IPS-20b (cell line): ENCODE data around the gene PARVG.

Experiments
- H3K27ac ChIP-seq: one replicate; pipeline ENCODE4 v1.5.1; 2013; ENCODE audit warnings: low read length
- H3K27me3 ChIP-seq: 2 replicates; pipeline ENCODE4 v1.6.1; 2013; ENCODE audit warnings: mild to moderate bottlenecking, low read length, inconsistent platforms; ENCODE audit not compliant: insufficient read depth
- H3K36me3 ChIP-seq: 2 replicates; pipeline ENCODE4 v1.6.1; 2013; ENCODE audit warnings: low read depth, mild to moderate bottlenecking, inconsistent platforms, low read length, moderate library complexity; ENCODE audit not compliant: insufficient read depth
- H3K4me1 ChIP-seq: 2 replicates; pipeline ENCODE4 v1.6.1; 2013; ENCODE audit warnings: mild to moderate bottlenecking, control low read depth, inconsistent platforms, low read length, moderate library complexity; ENCODE audit not compliant: insufficient read depth
- H3K4me3 ChIP-seq: 2 replicates; pipeline ENCODE4 v1.5.1; 2013; ENCODE audit warnings: mild to moderate bottlenecking, low read length, inconsistent platforms
- H3K9ac ChIP-seq: 2 replicates; pipeline ENCODE4 v1.6.1; 2013; ENCODE audit warnings: low read depth, mild to moderate bottlenecking, inconsistent platforms, low read length, moderate library complexity
- H3K9me3 ChIP-seq: 2 replicates; pipeline ENCODE4 v1.6.1; 2013; ENCODE audit warnings: mild to moderate bottlenecking, low read depth, low read length, inconsistent platforms; ENCODE audit not compliant: insufficient read depth

Gene PARVG

GRCh38 chr22:44181912-44182587 lies 1.3 kb downstream of the PARVG start:
- no peaks in the 10 kb centered on the region for H3K9me3 ChIP-seq
- H3K9ac ChIP-seq: no peak overlapping the region
- H3K4me1 ChIP-seq: peaks cover 4% of the 10 kb centered on the region; the same call in 1 of the 2 replicates
- H3K4me3 ChIP-seq: no peak overlapping the region
- H3K27me3 ChIP-seq: no peaks in the 10 kb centered on the region
- H3K36me3 ChIP-seq: no peaks in the 10 kb centered on the region
- H3K27ac ChIP-seq: no peak overlapping the region

GRCh38 chr22:44182588-44183286 lies 2.0 kb downstream of the PARVG start:
- no peak overlapping the region for H3K4me3 ChIP-seq
- H3K9me3 ChIP-seq: no peaks in the 10 kb centered on the region
- H3K27ac ChIP-seq: no peak overlapping the region
- H3K36me3 ChIP-seq: no peaks in the 10 kb centered on the region
- peaks cover 4% of the 10 kb centered on the region; the same call in 1 of the 2 replicates for H3K4me1 ChIP-seq
- H3K27me3 ChIP-seq: no peaks in the 10 kb centered on the region
- no peak overlapping the region for H3K9ac ChIP-seq

- Histone ChIP-seq H3K27ac (no peak overlapping the region), H3K9ac (no peak overlapping the region), H3K4me3 (no peak overlapping the region), H3K27me3 (no peaks in the 10 kb centered on the region), H3K4me1 (peaks cover 4% of the 10 kb centered on the region; the same call in 1 of the 2 replicates), H3K36me3 (no peaks in the 10 kb centered on the region), H3K9me3 (no peaks in the 10 kb centered on the region)
Measured at GRCh38 chr22:44183287-44183588, 2.5 kb downstream of the PARVG start.

GRCh38 chr22:44184006-44184405 lies 3.3 kb downstream of the PARVG start:
- Histone ChIP-seq H3K27me3 (no peaks in the 10 kb centered on the region), H3K9ac (no peak overlapping the region), H3K4me1 (peaks cover 3% of the 10 kb centered on the region; the same call in 1 of the 2 replicates), H3K36me3 (no peaks in the 10 kb centered on the region), H3K9me3 (no peaks in the 10 kb centered on the region), H3K4me3 (no peak overlapping the region), H3K27ac (no peak overlapping the region)

GRCh38 chr22:44185237-44186120 lies 4.8 kb downstream of the PARVG start:
- H3K4me3 ChIP-seq: no peak overlapping the region
- H3K9me3 ChIP-seq: no peaks in the 10 kb centered on the region
- no peak overlapping the region for H3K27ac ChIP-seq
- H3K9ac ChIP-seq: no peak overlapping the region
- no peaks in the 10 kb centered on the region for H3K4me1 ChIP-seq
- H3K27me3 ChIP-seq: no peaks in the 10 kb centered on the region
- no peaks in the 10 kb centered on the region for H3K36me3 ChIP-seq

- Histone ChIP-seq H3K4me1 (no peaks in the 10 kb centered on the region), H3K36me3 (no peaks in the 10 kb centered on the region), H3K27me3 (no peaks in the 10 kb centered on the region), H3K9me3 (no peaks in the 10 kb centered on the region), H3K9ac (no peak overlapping the region), H3K27ac (no peak overlapping the region), H3K4me3 (no peak overlapping the region)
Measured at GRCh38 chr22:44186121-44186510, 5.4 kb downstream of the PARVG start.

- Histone ChIP-seq H3K9ac (no peak overlapping the region), H3K9me3 (no peaks in the 10 kb centered on the region), H3K27me3 (no peaks in the 10 kb centered on the region), H3K4me3 (no peak overlapping the region), H3K36me3 (no peaks in the 10 kb centered on the region), H3K27ac (no peak overlapping the region), H3K4me1 (no peaks in the 10 kb centered on the region)
Measured at GRCh38 chr22:44186737-44187136, 6.0 kb downstream of the PARVG start.

GRCh38 chr22:44187652-44188230 lies 7.0 kb downstream of the PARVG start:
- no peaks in the 10 kb centered on the region for H3K4me1 ChIP-seq
- H3K9me3 ChIP-seq: no peaks in the 10 kb centered on the region
- no peak overlapping the region for H3K27ac ChIP-seq
- no peak overlapping the region for H3K9ac ChIP-seq
- no peaks in the 10 kb centered on the region for H3K36me3 ChIP-seq
- H3K4me3 ChIP-seq: no peak overlapping the region
- no peaks in the 10 kb centered on the region for H3K27me3 ChIP-seq

- no peaks in the 10 kb centered on the region for H3K36me3 ChIP-seq
- H3K4me1 ChIP-seq: no peaks in the 10 kb centered on the region
- no peak overlapping the region for H3K4me3 ChIP-seq
- H3K9ac ChIP-seq: no peak overlapping the region
- H3K27me3 ChIP-seq: no peaks in the 10 kb centered on the region
- H3K27ac ChIP-seq: no peak overlapping the region
- no peaks in the 10 kb centered on the region for H3K9me3 ChIP-seq
Measured at GRCh38 chr22:44188316-44188715, 7.6 kb downstream of the PARVG start.

- H3K9ac ChIP-seq: no peak overlapping the region
- H3K27me3 ChIP-seq: no peaks in the 10 kb centered on the region; the same call in 1 of the 2 replicates
- H3K9me3 ChIP-seq: no peaks in the 10 kb centered on the region
- H3K36me3 ChIP-seq: no peaks in the 10 kb centered on the region
- no peak overlapping the region for H3K4me3 ChIP-seq
- H3K27ac ChIP-seq: no peak overlapping the region
- no peaks in the 10 kb centered on the region for H3K4me1 ChIP-seq
Measured at GRCh38 chr22:44188986-44189630, 8.4 kb downstream of the PARVG start.

GRCh38 chr22:44190381-44190976 lies 9.8 kb downstream of the PARVG start:
- Histone ChIP-seq H3K27me3 (no peaks in the 10 kb centered on the region; the same call in 1 of the 2 replicates), H3K36me3 (no peaks in the 10 kb centered on the region), H3K9me3 (no peaks in the 10 kb centered on the region), H3K27ac (no peak overlapping the region), H3K4me1 (no peaks in the 10 kb centered on the region), H3K4me3 (no peak overlapping the region), H3K9ac (no peak overlapping the region)
